Neuronal stem cell (in vitro differentiated cells): Measurements from ENCODE around the gene WFS1.

Source experiments
- DNase-seq: peaks from one replicate; pipeline ENCODE4 v3.0.0-alpha.2; 2013; ENCODE audit warnings: low spot score
- H2AFZ ChIP-seq: one replicate; pipeline ENCODE4 v1.6.1; 2013; ENCODE audit warnings: mild to moderate bottlenecking, low read length, inconsistent platforms
- H2AK5ac ChIP-seq: 2 replicates; pipeline ENCODE4 v1.6.1; 2013; ENCODE audit warnings: low read depth, mild to moderate bottlenecking, inconsistent platforms, low read length, moderate library complexity, mixed read lengths
- H2BK120ac ChIP-seq: 2 replicates; pipeline ENCODE4 v1.6.1; 2013; ENCODE audit warnings: low read depth, mild to moderate bottlenecking, inconsistent platforms, low read length, moderate library complexity, mixed read lengths
- H2BK12ac ChIP-seq: one replicate; pipeline ENCODE4 v1.6.1; 2013; ENCODE audit warnings: low read length, inconsistent platforms
- H2BK15ac ChIP-seq: 2 replicates; pipeline ENCODE4 v1.6.1; 2013; ENCODE audit warnings: mild to moderate bottlenecking, low read length, inconsistent platforms, mixed read lengths
- H2BK5ac ChIP-seq: one replicate; pipeline ENCODE4 v1.6.1; 2013; ENCODE audit warnings: inconsistent platforms, mild to moderate bottlenecking, low read length, moderate library complexity
- H3K14ac ChIP-seq: one replicate; pipeline ENCODE4 v1.6.1; 2013; ENCODE audit warnings: low read length, inconsistent platforms
- H3K18ac ChIP-seq: 2 replicates; pipeline ENCODE4 v1.6.1; 2013; ENCODE audit warnings: low read length, inconsistent platforms
- H3K23ac ChIP-seq: 2 replicates; pipeline ENCODE4 v1.6.1; 2013; ENCODE audit warnings: low read depth, mild to moderate bottlenecking, mixed read lengths, low read length, inconsistent platforms; ENCODE audit not compliant: poor library complexity
- H3K27ac ChIP-seq: replicated peaks from 3 replicates; pipeline ENCODE4 v1.5.1; 2013; ENCODE audit warnings: low read length, inconsistent platforms
- H3K27me3 ChIP-seq, 3 experiments: 2 replicates each; pipeline ENCODE4 v1.6.1; 2013; ENCODE audit warnings: low read length in 3 of 3, mild to moderate bottlenecking in 2 of 3, inconsistent platforms in 1 of 3, low read depth in 1 of 3, mixed read lengths in 1 of 3, moderate library complexity in 1 of 3; ENCODE audit not compliant: control insufficient read depth in 3 of 3, insufficient read depth in 3 of 3
- H3K36me3 ChIP-seq, 2 donors: replicated peaks in 1 of 2; 2 replicates each; pipeline ENCODE4 v1.6.1; 2013; ENCODE audit warnings: low read length in 2 of 2; ENCODE audit not compliant: control insufficient read depth in 2 of 2, insufficient read depth in 2 of 2
- H3K4ac ChIP-seq: 2 replicates; pipeline ENCODE4 v1.6.1; 2013; ENCODE audit warnings: inconsistent platforms, mild to moderate bottlenecking, low read length, moderate library complexity
- H3K4me1 ChIP-seq, 2 donors: 1 replicate in 1 of 2; 2 replicates in 1 of 2; pipeline ENCODE4 v1.6.1; 2013; ENCODE audit warnings: low read length in 2 of 2, low read depth in 1 of 2; ENCODE audit not compliant: control insufficient read depth in 2 of 2, insufficient read depth in 1 of 2
- H3K4me2 ChIP-seq: one replicate; pipeline ENCODE4 v1.6.1; 2013; ENCODE audit warnings: mild to moderate bottlenecking, low read length, inconsistent platforms; ENCODE audit not compliant: insufficient read depth, poor library complexity, severe bottlenecking
- H3K4me3 ChIP-seq, 2 donors: 2 replicates each; pipeline ENCODE4 v1.5.1; 2013; ENCODE audit warnings: low read length in 2 of 2, mild to moderate bottlenecking in 2 of 2, inconsistent platforms in 1 of 2, moderate library complexity in 1 of 2
- H3K79me1 ChIP-seq: one replicate; pipeline ENCODE4 v1.6.1; 2013; ENCODE audit warnings: low read depth, mild to moderate bottlenecking, inconsistent platforms, low read length, moderate library complexity
- H3K9ac ChIP-seq: one replicate; pipeline ENCODE4 v1.6.1; 2013; ENCODE audit warnings: mild to moderate bottlenecking, low read depth, low read length, inconsistent platforms; ENCODE audit not compliant: poor library complexity
- H3K9me3 ChIP-seq, 2 donors: replicated peaks in 1 of 2; 2 replicates each; pipeline versions ENCODE3 to v1.6.1; 2013; ENCODE audit warnings: low read length in 2 of 2, mild to moderate bottlenecking in 2 of 2, inconsistent platforms in 1 of 2, low read depth in 1 of 2, mixed read lengths in 1 of 2, moderate library complexity in 1 of 2; ENCODE audit not compliant: control insufficient read depth in 2 of 2, insufficient read depth in 1 of 2
- H4K8ac ChIP-seq: one replicate; pipeline ENCODE4 v1.6.1; 2013; ENCODE audit warnings: low read depth, mild to moderate bottlenecking, inconsistent platforms, low read length, moderate library complexity
- H4K91ac ChIP-seq: one replicate; pipeline ENCODE4 v1.6.1; 2013; ENCODE audit warnings: low read length, low read depth, mild to moderate bottlenecking, inconsistent platforms; ENCODE audit not compliant: poor library complexity
- WGBS, 2 donors: extraction: QIAGEN DNeasy Blood & Tissue Kit; methylation state at CpG; one replicate each; pipeline ENCODE4 v1.1.7; 2013; ENCODE audit warnings: missing lambda C conversion rate in 2 of 2, mixed read lengths in 1 of 2; ENCODE audit not compliant: insufficient read length in 2 of 2, insufficient replicate concordance in 1 of 2; ENCODE audit errors: extremely low coverage in 2 of 2; 5-methylcytosine and 5-hydroxymethylcytosine counted together

WFS1 gene

GRCh38 chr4:6301732-6302442 is 32.2 kb downstream of the WFS1 start:
- WGBS, 2 donors: no CpG with 5 or more reads among the region's 55 CpGs

GRCh38 chr4:6302869-6303268 is 33.2 kb downstream of the WFS1 start:
- peaks cover 0 to 3% of the 10 kb centered on the region in 2 donors for H3K4me1 ChIP-seq
- H2AK5ac ChIP-seq: no peak overlapping the region
- no peak overlapping the region for H2BK120ac ChIP-seq
- H3K14ac ChIP-seq: no peak overlapping the region
- no peak overlapping the region for H3K18ac ChIP-seq
- H3K36me3 ChIP-seq: peaks cover 31 to 35% of the 10 kb centered on the region in 2 donors
- peaks cover 7% of the 10 kb centered on the region for H3K79me1 ChIP-seq
- no peak for DNase-seq
- H3K9ac ChIP-seq: no peak overlapping the region
- no CpG with 5 or more reads among the region's 6 CpGs for WGBS, 2 donors
- no peaks in the 10 kb centered on the region for H3K27me3 ChIP-seq
- H2BK15ac ChIP-seq: no peak overlapping the region
- H4K91ac ChIP-seq: no peak overlapping the region
- no peak overlapping the region for H3K4ac ChIP-seq
- no peak overlapping the region for H2BK12ac ChIP-seq
- H3K9me3 ChIP-seq: peaks cover 0 to 3% of the 10 kb centered on the region in 2 donors
- H3K4me3 ChIP-seq: no peak overlapping the region
- no peak overlapping the region for H3K27ac ChIP-seq
- no peak overlapping the region for H3K23ac ChIP-seq
- no peak overlapping the region for H4K8ac ChIP-seq
- H3K4me2 ChIP-seq: no peak overlapping the region
- H2AFZ ChIP-seq: no peak overlapping the region
- no peak overlapping the region for H2BK5ac ChIP-seq

More at GRCh38 chr4:6301732-6302442, 32.2 kb downstream of the WFS1 start:
- no peak overlapping the region for H2BK15ac ChIP-seq
- no peak overlapping the region for H2BK120ac ChIP-seq
- H2BK12ac ChIP-seq: no peak overlapping the region
- H2AFZ ChIP-seq: no peak overlapping the region
- H3K4ac ChIP-seq: no peak overlapping the region
- H3K4me1 ChIP-seq: peaks cover 0 to 3% of the 10 kb centered on the region in 2 donors
- no peak overlapping the region for H3K18ac ChIP-seq
- H3K4me3 ChIP-seq: peak overlapping the region in 1 of 2 donors; percentile 22
- no peaks in the 10 kb centered on the region for H3K27me3 ChIP-seq
- no peak overlapping the region for H2AK5ac ChIP-seq
- H4K8ac ChIP-seq: peak overlapping the region; percentile 27
- no peaks in the 10 kb centered on the region for H3K9me3 ChIP-seq
- no peak overlapping the region for H4K91ac ChIP-seq
- no peak overlapping the region for H3K4me2 ChIP-seq
- no peak overlapping the region for H2BK5ac ChIP-seq
- no peak overlapping the region for H3K27ac ChIP-seq
- DNase-seq: no peak
- peaks cover 34 to 35% of the 10 kb centered on the region in 2 donors for H3K36me3 ChIP-seq
- peak overlapping the region; percentile 74 for H3K23ac ChIP-seq
- H3K79me1 ChIP-seq: peaks cover 7% of the 10 kb centered on the region
- no peak overlapping the region for H3K14ac ChIP-seq
- H3K9ac ChIP-seq: no peak overlapping the region

GRCh38 chr4:6303943-6304342 is 34.3 kb downstream of the WFS1 start:
- H3K27ac ChIP-seq: no peak overlapping the region
- H3K23ac ChIP-seq: no peak overlapping the region
- H2AK5ac ChIP-seq: no peak overlapping the region
- H4K91ac ChIP-seq: no peak overlapping the region
- H3K4ac ChIP-seq: no peak overlapping the region
- peaks cover 5 to 7% of the 10 kb centered on the region in 2 donors for H3K9me3 ChIP-seq
- no peak overlapping the region for H3K18ac ChIP-seq
- peaks cover 7% of the 10 kb centered on the region for H3K79me1 ChIP-seq
- H2BK5ac ChIP-seq: no peak overlapping the region
- H3K36me3 ChIP-seq: peaks cover 31 to 35% of the 10 kb centered on the region in 2 donors
- H3K14ac ChIP-seq: no peak overlapping the region
- H3K4me1 ChIP-seq: peaks cover 0 to 3% of the 10 kb centered on the region in 2 donors
- WGBS, 2 donors: no CpG with 5 or more reads among the region's 12 CpGs
- no peak overlapping the region for H3K4me2 ChIP-seq
- peak overlapping the region; percentile 54 for H3K9ac ChIP-seq
- no peak overlapping the region for H2BK120ac ChIP-seq
- H3K4me3 ChIP-seq: no peak overlapping the region
- no peaks in the 10 kb centered on the region for H3K27me3 ChIP-seq
- H2BK15ac ChIP-seq: no peak overlapping the region
- no peak overlapping the region for H2AFZ ChIP-seq
- DNase-seq: no peak
- H2BK12ac ChIP-seq: no peak overlapping the region
- H4K8ac ChIP-seq: no peak overlapping the region

GRCh38 chr4:6306299-6306698 is 36.6 kb downstream of the WFS1 start:
- H4K8ac ChIP-seq: no peak overlapping the region
- no peak overlapping the region for H2BK120ac ChIP-seq
- no CpG with 5 or more reads among the region's 5 CpGs for WGBS, 2 donors
- H3K4ac ChIP-seq: no peak overlapping the region
- no peak overlapping the region for H2BK5ac ChIP-seq
- no peak overlapping the region for H2AFZ ChIP-seq
- no peak overlapping the region for H3K14ac ChIP-seq
- H3K27me3 ChIP-seq: peaks cover 0 to 16% (median 6%) of the 10 kb centered on the region in 3 experiments
- peaks cover 22 to 26% of the 10 kb centered on the region in 2 donors for H3K36me3 ChIP-seq
- no peak overlapping the region for H2BK15ac ChIP-seq
- H3K9ac ChIP-seq: no peak overlapping the region
- no peak overlapping the region for H2BK12ac ChIP-seq
- no peak overlapping the region for H3K18ac ChIP-seq
- H3K79me1 ChIP-seq: peaks cover 4% of the 10 kb centered on the region
- peaks cover 3 to 4% of the 10 kb centered on the region in 2 donors for H3K4me1 ChIP-seq
- no peak for DNase-seq
- H3K23ac ChIP-seq: no peak overlapping the region
- no peak overlapping the region for H3K4me3 ChIP-seq
- no peak overlapping the region for H3K27ac ChIP-seq
- H4K91ac ChIP-seq: no peak overlapping the region
- H3K4me2 ChIP-seq: no peak overlapping the region
- H3K9me3 ChIP-seq: peaks cover 9 to 11% of the 10 kb centered on the region in 2 donors
- H2AK5ac ChIP-seq: no peak overlapping the region
